Activated CD8-positive, alpha-beta T cell treated with anti-CD3 and anti-CD28 coated beads for 36 hours (primary cell): ENCODE results near the gene TMEM97. TPM values are rescaled to one million over a fixed set of nuclear protein-coding genes. Genes with fewer than 3 reads are reported as not detected.

ENCODE experiments used
- ATAC-seq: fragments of 200-7000 bp; cut with Tn5 transposase; one replicate; pipeline ENCODE4 v1.10.0; 2021; ENCODE audit warnings: mild to moderate bottlenecking, moderate library complexity
- CTCF ChIA-PET: fragments of 350-600 bp; sonication (Branson Sonifier 250); formaldehyde crosslinking; loops from one replicate; lab custom pipeline; 2021; ENCODE audit warnings: antibody characterized with exemption; lab: Charles Lee
- POLR2A ChIA-PET: fragments of 350-600 bp; sonication (Branson Sonifier 250); formaldehyde crosslinking; loops from one replicate; lab custom pipeline; 2021; ENCODE audit warnings: antibody characterized with exemption; lab: Charles Lee
- DNase-seq: peaks from one replicate; pipeline ENCODE4 v3.0.0-alpha.2; 2020
- H3K27ac Mint-ChIP-seq: one replicate; pipeline ENCODE4 v1.8.0; 2021; ENCODE audit warnings: mild to moderate bottlenecking, mixed read lengths
- H3K27me3 Mint-ChIP-seq: one replicate; pipeline ENCODE4 v1.8.0; 2021; ENCODE audit warnings: mixed read lengths
- H3K36me3 Mint-ChIP-seq: one replicate; pipeline ENCODE4 v1.8.0; 2021; ENCODE audit warnings: low read depth, mixed read lengths
- H3K4me1 Mint-ChIP-seq: one replicate; pipeline ENCODE4 v1.8.0; 2021; ENCODE audit warnings: low read depth, mixed read lengths
- H3K4me3 Mint-ChIP-seq: one replicate; pipeline ENCODE4 v1.8.0; 2021; ENCODE audit warnings: mild to moderate bottlenecking, moderate library complexity, mixed read lengths
- H3K9me3 Mint-ChIP-seq: one replicate; pipeline ENCODE4 v1.8.0; 2021; ENCODE audit warnings: mixed read lengths
- CTCF ChIP-seq: fragments of 200-600 bp; IDR thresholded peaks from one replicate; pipeline ENCODE4 v1.8.0; 2022; ENCODE audit warnings: antibody characterized with exemption, mild to moderate bottlenecking
- intact Hi-C: fragments of 100-400 bp; cut with micrococcal nuclease; formaldehyde crosslinking; loops from one replicate; pipeline ENCODE4 v1.10.0; 2022
- total RNA-seq, 2 experiments: library from RNA; stranded (reverse); gene quantifications; one replicate each; pipeline ENCODE4 v1.2.3, GENCODE V29; 2021

The TMEM97 gene
- total RNA-seq, 2 experiments from 2014 or later = 36.1 to 36.2 TPM

GRCh38 chr17:28346746-28347246 lies 27.8 kb downstream of the TMEM97 start:
- DNase-seq (no peak), ATAC-seq (no peak)
- H3K27ac Mint-ChIP-seq = no peak overlapping the region
- H3K4me1 Mint-ChIP-seq = no peaks in the 10 kb centered on the region
- CTCF ChIA-PET = interaction anchor here (1.5 to 2.0 kb wide), 2 partner anchors 8 to 11 kb away, joined by 4 to 10 read pairs; partner anchors contain the start of genes IFT20 and TNFAIP1
- POLR2A ChIA-PET = interaction anchor here (0.8 to 4.1 kb wide), 4 partner anchors 9 to 70 kb away, joined by 3 to 33 read pairs (median 3); partner anchors contain the start of genes POLDIP2 and SLC46A1
- no peaks in the 10 kb centered on the region for H3K9me3 Mint-ChIP-seq
- intact Hi-C loops = no loop called here
- TF ChIP-seq CTCF = no peak
- H3K4me3 Mint-ChIP-seq = no peak overlapping the region
- no peaks in the 10 kb centered on the region for H3K27me3 Mint-ChIP-seq
- H3K36me3 Mint-ChIP-seq = peaks cover 48% of the 10 kb centered on the region

- H3K4me1 Mint-ChIP-seq = no peaks in the 10 kb centered on the region
- H3K9me3 Mint-ChIP-seq = no peaks in the 10 kb centered on the region
- H3K4me3 Mint-ChIP-seq = no peak overlapping the region
- intact Hi-C loops = no loop called here
- ATAC-seq = no peak
- peaks cover 47% of the 10 kb centered on the region for H3K36me3 Mint-ChIP-seq
- DNase-seq = no peak
- TF ChIP-seq CTCF = no peak
- H3K27me3 Mint-ChIP-seq = no peaks in the 10 kb centered on the region
- ChIA-PET POLR2A (interaction anchor here (0.7 to 4.1 kb wide), 3 partner anchors 8 to 69 kb away, joined by 3 to 33 read pairs (median 3); partner anchors contain the start of gene POLDIP2), CTCF (interaction anchor here (1.0 to 2.0 kb wide), 5 partner anchors 8 to 542 kb away, joined by 3 to 10 read pairs (median 4); partner anchors contain the start of genes IFT20 and TNFAIP1)
- no peak overlapping the region for H3K27ac Mint-ChIP-seq
Observed at GRCh38 chr17:28347261-28347891, 28.4 kb downstream of the TMEM97 start.

- DNase-seq = no peak
- no peak overlapping the region for H3K27ac Mint-ChIP-seq
- peaks cover 49% of the 10 kb centered on the region for H3K36me3 Mint-ChIP-seq
- TF ChIP-seq CTCF = no peak
- no peak overlapping the region for H3K4me3 Mint-ChIP-seq
- CTCF ChIA-PET = interaction anchor here (1.7 kb wide), 1 partner anchor 11 kb away, joined by 7 read pairs; no protein-coding TSS in a partner anchor
- POLR2A ChIA-PET = interaction anchor here (1.3 kb wide), 1 partner anchor 12 kb away, joined by 3 read pairs; no protein-coding TSS in a partner anchor
- intact Hi-C loops = no loop called here
- no peaks in the 10 kb centered on the region for H3K4me1 Mint-ChIP-seq
- H3K9me3 Mint-ChIP-seq = no peaks in the 10 kb centered on the region
- H3K27me3 Mint-ChIP-seq = no peaks in the 10 kb centered on the region
- no peak for ATAC-seq
Observed at GRCh38 chr17:28348979-28349378, 30.0 kb downstream of the TMEM97 start.

DNA sequence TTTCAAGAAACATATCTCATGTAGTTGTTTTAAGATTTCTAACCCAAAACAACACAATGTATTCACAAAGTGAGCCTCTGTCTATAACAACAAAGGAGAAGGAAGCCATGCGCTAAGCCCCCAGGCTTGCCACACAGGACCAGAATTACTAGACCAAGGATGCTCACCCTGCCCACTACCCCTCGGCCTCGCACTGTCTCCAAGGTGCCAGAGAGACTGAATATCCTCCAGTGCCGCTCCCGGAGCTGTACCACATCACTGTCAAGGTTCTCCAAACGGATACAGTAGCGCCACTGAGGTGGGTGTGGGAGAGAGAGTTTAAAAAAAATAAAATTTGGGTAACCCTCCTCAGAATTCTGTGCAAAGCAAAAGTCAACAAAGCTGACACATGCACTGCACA lies 31.3 kb downstream of the TMEM97 start:
- no peak for DNase-seq
- ChIA-PET CTCF (interaction anchor here (1.3 kb wide), 1 partner anchor 15 kb away, joined by 4 read pairs; the partner anchor contains the start of genes IFT20 and TNFAIP1), POLR2A (interaction anchor here (1.2 kb wide), 1 partner anchor 15 kb away, joined by 4 read pairs; the partner anchor contains the start of genes IFT20 and TNFAIP1)
- no peaks in the 10 kb centered on the region for H3K9me3 Mint-ChIP-seq
- peaks cover 5% of the 10 kb centered on the region for H3K4me1 Mint-ChIP-seq
- H3K27ac Mint-ChIP-seq = no peak overlapping the region
- no peak for ATAC-seq
- peaks cover 59% of the 10 kb centered on the region for H3K36me3 Mint-ChIP-seq
- no peak for TF ChIP-seq CTCF
- H3K27me3 Mint-ChIP-seq = no peaks in the 10 kb centered on the region
- intact Hi-C loops = no loop called here
- H3K4me3 Mint-ChIP-seq = no peak overlapping the region
